Fibroblast of mammary gland (primary cell): ENCODE results near the gene BDP1.

ENCODE experiments used
- DNase-seq: peaks from one replicate; pipeline ENCODE4 v3.0.0-alpha.2; 2010; ENCODE audit warnings: low read depth
- H3K4me3 ChIP-seq: 2 replicates; pipeline ENCODE4 v1.5.1; 2011; ENCODE audit warnings: low read depth, mild to moderate bottlenecking, low read length, moderate library complexity; ENCODE audit not compliant: control insufficient read depth
- CTCF ChIP-seq: conservative IDR thresholded peaks from 2 replicates; pipeline ENCODE4 v1.5.1; 2011; ENCODE audit warnings: low read depth, low read length, inconsistent platforms; ENCODE audit not compliant: control insufficient read depth, insufficient read depth

BDP1 gene

GRCh38 chr5:71615809-71616208, 160.4 kb downstream of the BDP1 start:
- no peak for DNase-seq
- H3K4me3 ChIP-seq, result no peak overlapping the region
- TF ChIP-seq CTCF, result no peak
